HepG2 (cell line): ENCODE data around the gene EFHD2. TPM values are rescaled to one million over a fixed set of nuclear protein-coding genes. Genes with fewer than 3 reads are reported as not detected.

Experiments used
- ESRRA ChIP-seq: sonication (generic); formaldehyde crosslinking; IDR thresholded peaks from 2 replicates; pipeline ENCODE4 v1.5.1; 2020; ENCODE audit warnings: mild to moderate bottlenecking, low read depth, missing genetic modification reagents
- GFI1 ChIP-seq: sonication (generic); formaldehyde crosslinking; IDR thresholded peaks from 2 replicates; pipeline ENCODE4 v1.5.0; 2020; ENCODE audit warnings: missing genetic modification reagents, mild to moderate bottlenecking, borderline replicate concordance
- HMG20A ChIP-seq: IDR thresholded peaks from 2 replicates; pipeline ENCODE4 v1.6.1; 2016; ENCODE audit warnings: borderline replicate concordance
- MAFG ChIP-seq: sonication (generic); formaldehyde crosslinking; IDR thresholded peaks from 2 replicates; pipeline ENCODE4 v1.5.1; 2020; ENCODE audit warnings: mild to moderate bottlenecking, missing genetic modification reagents
- NFIC ChIP-seq: IDR thresholded peaks from 2 replicates; pipeline ENCODE4 v1.6.1; 2012; ENCODE audit warnings: mild to moderate bottlenecking, low read length, inconsistent platforms
- RARA ChIP-seq: IDR thresholded peaks from 2 replicates; pipeline ENCODE4 v1.6.1; 2016; ENCODE audit warnings: missing genetic modification reagents, missing compliant biosample characterization
- SETDB1 ChIP-seq: sonication (generic); formaldehyde crosslinking; IDR thresholded peaks from 2 replicates; pipeline ENCODE4 v1.5.1; 2020; ENCODE audit warnings: missing genetic modification reagents, mild to moderate bottlenecking, borderline replicate concordance
- ZBTB42 ChIP-seq: sonication (generic); formaldehyde crosslinking; IDR thresholded peaks from 2 replicates; pipeline ENCODE4 v1.5.0; 2020; ENCODE audit warnings: mild to moderate bottlenecking, missing genetic modification reagents
- ZMAT3 ChIP-seq: sonication (generic); formaldehyde crosslinking; conservative IDR thresholded peaks from 2 replicates; pipeline ENCODE4 v1.7.0; 2021; ENCODE audit warnings: missing genetic modification reagents
- ZNF775 ChIP-seq: sonication (generic); formaldehyde crosslinking; IDR thresholded peaks from 2 replicates; pipeline ENCODE4 v1.4.0; 2020; ENCODE audit warnings: missing genetic modification reagents, mild to moderate bottlenecking, moderate library complexity, borderline replicate concordance
- ZSCAN25 ChIP-seq: sonication (generic); formaldehyde crosslinking; IDR thresholded peaks from 2 replicates; pipeline ENCODE4 v1.8.0; 2022; ENCODE audit warnings: mild to moderate bottlenecking, missing genetic modification reagents
- polyA plus RNA-seq, 8 experiments: library from polyadenylated mRNA; depleted of rRNA in 3 of 8; stranded (reverse) in 7 of 8; unstranded in 1 of 8; fragments of >200 nt; fragmentation: Illumina TruSeq in 4 of 8; extraction: Trizol in 4 of 8; gene quantifications; 2 replicates each; pipeline versions ENCODE4 v1.2.1 to v1.2.3, GENCODE V29; 2011 to 2016; ENCODE audit warnings: low read depth in 4 of 8, missing spikeins in 1 of 8, mixed read lengths in 1 of 8; ENCODE audit not compliant: insufficient read depth in 1 of 8
- total RNA-seq, 5 experiments: library from RNA; depleted of rRNA; stranded (reverse); fragments of >200 nt; fragmentation: Illumina TruSeq; extraction: Trizol; gene quantifications; 2 replicates each; pipeline ENCODE4 v1.2.3, GENCODE V29; 2016; ENCODE audit warnings: low read depth in 1 of 5
- TF ChIP-seq, protein P1 (sequence below): sonication (generic); formaldehyde crosslinking; IDR thresholded peaks from 2 replicates; pipeline ENCODE4 v1.5.0; 2020; ENCODE audit warnings: missing genetic modification reagents
- TF ChIP-seq, protein P2 (sequence below): IDR thresholded peaks from 2 replicates; pipeline ENCODE4 v1.6.1; 2016; ENCODE audit warnings: low read depth
- TF ChIP-seq, protein P3 (sequence below): sonication (generic); formaldehyde crosslinking; IDR thresholded peaks from 2 replicates; pipeline ENCODE4 v1.5.0; 2020; ENCODE audit warnings: mild to moderate bottlenecking, missing genetic modification reagents, moderate library complexity
- TF ChIP-seq, protein P4 (sequence below): IDR thresholded peaks from 2 replicates; pipeline ENCODE4 v1.4.0; 2020; ENCODE audit warnings: mild to moderate bottlenecking, missing genetic modification reagents
- TF ChIP-seq, protein P5 (sequence below), 2 experiments: sonication (generic) in 1 of 2; formaldehyde crosslinking in 1 of 2; IDR thresholded peaks; 2 replicates each; pipeline versions ENCODE4 v1.4.0 to v1.6.1; 2018 to 2020; ENCODE audit warnings: missing genetic modification reagents in 2 of 2, borderline replicate concordance in 1 of 2, low read depth in 1 of 2, mild to moderate bottlenecking in 1 of 2, missing biosample characterization in 1 of 2

The EFHD2 gene
- total and polyA plus RNA-seq, 2 of the 13 experiments (the other 11 are each of a cell fraction or from before 2014, with no cell fraction given) = 9.4 to 12.7 TPM

DNA sequence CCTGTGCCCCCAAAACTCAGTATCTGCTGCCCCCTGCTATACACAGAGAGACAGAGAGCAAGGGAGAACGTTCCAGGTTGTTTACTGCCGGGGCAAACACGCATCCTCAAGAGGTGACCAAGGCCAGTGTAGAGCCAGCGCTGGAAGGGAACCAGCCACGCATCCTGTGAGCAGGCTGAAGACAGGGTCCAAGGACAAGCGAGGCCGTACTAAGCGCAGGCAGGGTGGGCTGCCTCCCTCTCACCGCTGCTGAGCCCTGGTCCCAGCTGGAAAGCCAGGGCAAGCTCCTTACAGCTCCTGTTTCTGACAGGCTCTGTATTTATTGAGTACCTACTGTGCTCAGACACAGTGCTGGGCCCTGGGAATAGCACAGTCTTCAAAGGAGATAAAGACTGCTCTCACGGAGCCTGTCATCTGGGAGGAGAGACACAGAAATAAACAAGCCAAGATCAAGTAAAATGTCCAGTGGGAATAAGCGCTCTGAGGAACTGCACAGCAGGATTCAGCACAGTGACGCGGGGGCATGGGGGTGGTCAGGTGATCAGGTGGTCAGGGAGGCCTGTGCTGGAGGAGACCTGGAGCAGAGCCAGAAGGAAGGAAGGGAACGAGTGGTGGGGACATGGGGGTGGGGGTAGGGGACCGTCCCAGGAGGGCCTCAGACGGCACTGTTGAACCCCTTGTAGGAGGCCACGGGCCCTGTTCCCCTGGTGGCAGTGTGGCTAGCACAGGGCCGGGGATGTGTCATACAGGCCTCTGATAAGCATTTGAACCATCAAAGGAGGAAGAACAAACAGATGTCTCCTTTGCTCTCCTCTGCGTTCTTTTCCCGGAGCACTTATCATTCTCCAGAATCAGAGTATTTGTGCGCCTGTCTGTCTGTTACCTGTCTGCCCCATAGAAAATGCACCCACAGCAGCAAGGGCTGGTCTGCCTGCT, 37.8 kb upstream of the EFHD2 start (continued):
- 0 out of 2 replicates have a peak, but pooled peaks have one; percentile 38 for TF ChIP-seq NFIC
- no peak for TF ChIP-seq ZSCAN25
- no peak for TF ChIP-seq MAFG (CRISPR knock-in tag)
- TF ChIP-seq RARA (CRISPR knock-in tag) = peak; percentile 49
- TF ChIP-seq ZMAT3 (CRISPR knock-in tag) = no peak
- peak; percentile 32; the same call in 1 of the 2 replicates for TF ChIP-seq ESRRA (CRISPR knock-in tag)
- TF ChIP-seq GFI1 (CRISPR knock-in tag) = no peak
- TF ChIP-seq, protein P1, sequence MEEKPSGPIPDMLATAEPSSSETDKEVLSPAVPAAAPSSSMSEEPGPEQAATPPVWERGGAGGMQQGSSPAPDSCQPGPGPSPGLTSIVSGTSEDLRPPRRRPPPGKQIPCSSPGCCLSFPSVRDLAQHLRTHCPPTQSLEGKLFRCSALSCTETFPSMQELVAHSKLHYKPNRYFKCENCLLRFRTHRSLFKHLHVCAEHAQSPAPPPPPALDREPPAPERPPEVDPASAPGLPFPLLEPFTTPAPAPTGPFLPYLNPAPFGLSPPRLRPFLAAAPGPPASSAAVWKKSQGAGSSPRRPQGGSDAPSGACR (CRISPR knock-in tag) = no peak
- TF ChIP-seq, protein P2, sequence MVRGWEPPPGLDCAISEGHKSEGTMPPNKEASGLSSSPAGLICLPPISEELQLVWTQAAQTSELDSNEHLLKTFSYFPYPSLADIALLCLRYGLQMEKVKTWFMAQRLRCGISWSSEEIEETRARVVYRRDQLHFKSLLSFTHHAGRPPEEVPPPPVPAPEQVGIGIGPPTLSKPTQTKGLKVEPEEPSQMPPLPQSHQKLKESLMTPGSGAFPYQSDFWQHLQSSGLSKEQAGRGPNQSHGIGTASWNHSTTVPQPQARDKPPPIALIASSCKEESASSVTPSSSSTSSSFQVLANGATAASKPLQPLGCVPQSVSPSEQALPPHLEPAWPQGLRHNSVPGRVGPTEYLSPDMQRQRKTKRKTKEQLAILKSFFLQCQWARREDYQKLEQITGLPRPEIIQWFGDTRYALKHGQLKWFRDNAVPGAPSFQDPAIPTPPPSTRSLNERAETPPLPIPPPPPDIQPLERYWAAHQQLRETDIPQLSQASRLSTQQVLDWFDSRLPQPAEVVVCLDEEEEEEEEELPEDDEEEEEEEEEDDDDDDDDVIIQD = no peak
- TF ChIP-seq, protein P3, sequence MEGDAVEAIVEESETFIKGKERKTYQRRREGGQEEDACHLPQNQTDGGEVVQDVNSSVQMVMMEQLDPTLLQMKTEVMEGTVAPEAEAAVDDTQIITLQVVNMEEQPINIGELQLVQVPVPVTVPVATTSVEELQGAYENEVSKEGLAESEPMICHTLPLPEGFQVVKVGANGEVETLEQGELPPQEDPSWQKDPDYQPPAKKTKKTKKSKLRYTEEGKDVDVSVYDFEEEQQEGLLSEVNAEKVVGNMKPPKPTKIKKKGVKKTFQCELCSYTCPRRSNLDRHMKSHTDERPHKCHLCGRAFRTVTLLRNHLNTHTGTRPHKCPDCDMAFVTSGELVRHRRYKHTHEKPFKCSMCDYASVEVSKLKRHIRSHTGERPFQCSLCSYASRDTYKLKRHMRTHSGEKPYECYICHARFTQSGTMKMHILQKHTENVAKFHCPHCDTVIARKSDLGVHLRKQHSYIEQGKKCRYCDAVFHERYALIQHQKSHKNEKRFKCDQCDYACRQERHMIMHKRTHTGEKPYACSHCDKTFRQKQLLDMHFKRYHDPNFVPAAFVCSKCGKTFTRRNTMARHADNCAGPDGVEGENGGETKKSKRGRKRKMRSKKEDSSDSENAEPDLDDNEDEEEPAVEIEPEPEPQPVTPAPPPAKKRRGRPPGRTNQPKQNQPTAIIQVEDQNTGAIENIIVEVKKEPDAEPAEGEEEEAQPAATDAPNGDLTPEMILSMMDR (CRISPR knock-in tag) = peak; percentile 2; the same call in 1 of the 2 replicates
- TF ChIP-seq SETDB1 (CRISPR knock-in tag) = no peak
- no peak; the same call in 1 of the 2 replicates for TF ChIP-seq HMG20A (CRISPR knock-in tag)
- TF ChIP-seq, protein P4, sequence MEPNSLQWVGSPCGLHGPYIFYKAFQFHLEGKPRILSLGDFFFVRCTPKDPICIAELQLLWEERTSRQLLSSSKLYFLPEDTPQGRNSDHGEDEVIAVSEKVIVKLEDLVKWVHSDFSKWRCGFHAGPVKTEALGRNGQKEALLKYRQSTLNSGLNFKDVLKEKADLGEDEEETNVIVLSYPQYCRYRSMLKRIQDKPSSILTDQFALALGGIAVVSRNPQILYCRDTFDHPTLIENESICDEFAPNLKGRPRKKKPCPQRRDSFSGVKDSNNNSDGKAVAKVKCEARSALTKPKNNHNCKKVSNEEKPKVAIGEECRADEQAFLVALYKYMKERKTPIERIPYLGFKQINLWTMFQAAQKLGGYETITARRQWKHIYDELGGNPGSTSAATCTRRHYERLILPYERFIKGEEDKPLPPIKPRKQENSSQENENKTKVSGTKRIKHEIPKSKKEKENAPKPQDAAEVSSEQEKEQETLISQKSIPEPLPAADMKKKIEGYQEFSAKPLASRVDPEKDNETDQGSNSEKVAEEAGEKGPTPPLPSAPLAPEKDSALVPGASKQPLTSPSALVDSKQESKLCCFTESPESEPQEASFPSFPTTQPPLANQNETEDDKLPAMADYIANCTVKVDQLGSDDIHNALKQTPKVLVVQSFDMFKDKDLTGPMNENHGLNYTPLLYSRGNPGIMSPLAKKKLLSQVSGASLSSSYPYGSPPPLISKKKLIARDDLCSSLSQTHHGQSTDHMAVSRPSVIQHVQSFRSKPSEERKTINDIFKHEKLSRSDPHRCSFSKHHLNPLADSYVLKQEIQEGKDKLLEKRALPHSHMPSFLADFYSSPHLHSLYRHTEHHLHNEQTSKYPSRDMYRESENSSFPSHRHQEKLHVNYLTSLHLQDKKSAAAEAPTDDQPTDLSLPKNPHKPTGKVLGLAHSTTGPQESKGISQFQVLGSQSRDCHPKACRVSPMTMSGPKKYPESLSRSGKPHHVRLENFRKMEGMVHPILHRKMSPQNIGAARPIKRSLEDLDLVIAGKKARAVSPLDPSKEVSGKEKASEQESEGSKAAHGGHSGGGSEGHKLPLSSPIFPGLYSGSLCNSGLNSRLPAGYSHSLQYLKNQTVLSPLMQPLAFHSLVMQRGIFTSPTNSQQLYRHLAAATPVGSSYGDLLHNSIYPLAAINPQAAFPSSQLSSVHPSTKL = peak; percentile 19; the same call in 1 of the 2 replicates
- TF ChIP-seq, protein P5, sequence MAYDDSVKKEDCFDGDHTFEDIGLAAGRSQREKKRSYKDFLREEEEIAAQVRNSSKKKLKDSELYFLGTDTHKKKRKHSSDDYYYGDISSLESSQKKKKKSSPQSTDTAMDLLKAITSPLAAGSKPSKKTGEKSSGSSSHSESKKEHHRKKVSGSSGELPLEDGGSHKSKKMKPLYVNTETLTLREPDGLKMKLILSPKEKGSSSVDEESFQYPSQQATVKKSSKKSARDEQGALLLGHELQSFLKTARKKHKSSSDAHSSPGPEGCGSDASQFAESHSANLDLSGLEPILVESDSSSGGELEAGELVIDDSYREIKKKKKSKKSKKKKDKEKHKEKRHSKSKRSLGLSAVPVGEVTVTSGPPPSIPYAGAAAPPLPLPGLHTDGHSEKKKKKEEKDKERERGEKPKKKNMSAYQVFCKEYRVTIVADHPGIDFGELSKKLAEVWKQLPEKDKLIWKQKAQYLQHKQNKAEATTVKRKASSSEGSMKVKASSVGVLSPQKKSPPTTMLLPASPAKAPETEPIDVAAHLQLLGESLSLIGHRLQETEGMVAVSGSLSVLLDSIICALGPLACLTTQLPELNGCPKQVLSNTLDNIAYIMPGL (CRISPR knock-in tag; IDR thresholded peaks at IDR 0.05; ENCODE audit: borderline replicate concordance in 1 of 2, low read depth in 1 of 2) = no peak
- 0 out of 2 replicates have a peak, but pooled peaks have one; percentile 15 for TF ChIP-seq ZBTB42 (CRISPR knock-in tag)
- TF ChIP-seq ZNF775 (CRISPR knock-in tag) = no peak
